ENCODE measurements around the gene RPL32. TPM values are rescaled to one million over a fixed set of nuclear protein-coding genes. Genes with fewer than 3 reads are reported as not detected.

The RPL32 gene
- total and polyA plus RNA-seq, 2 donors (not counting 1 experiment from before 2014, with no cell fraction given), result 1,244 to 1,855 TPM

DNA sequence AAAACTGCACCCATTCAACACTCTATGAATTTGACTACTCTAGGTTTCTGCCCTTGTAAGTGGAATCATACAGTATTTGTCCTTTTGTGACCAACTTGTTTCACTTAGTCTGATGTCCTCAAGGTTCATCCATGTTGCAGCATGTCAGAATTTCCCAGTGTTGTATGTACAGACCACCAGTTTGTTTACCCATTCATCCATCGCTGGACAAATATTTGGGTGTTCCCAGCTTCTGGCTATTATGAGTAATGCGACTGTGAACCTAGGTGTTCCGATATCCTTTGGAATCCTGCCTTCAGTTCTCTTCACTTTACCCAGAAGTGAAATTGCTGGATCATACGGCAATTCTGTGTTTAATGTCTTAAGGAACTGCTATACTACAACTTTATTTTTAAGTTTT is 12.6 kb downstream of the RPL32 start:
- H3K27ac ChIP-seq (ENCODE audit: insufficient read depth, low read length), result no peak overlapping the region
- peaks cover 14% of the 10 kb centered on the region for H3K36me3 ChIP-seq (ENCODE audit: control insufficient read depth, insufficient read depth, low read length)
- DNase-seq (ENCODE audit: low read depth in 2 of 2), result no peak
- no peak overlapping the region for H2AFZ ChIP-seq (ENCODE audit: low read length)
- H4K20me1 ChIP-seq (ENCODE audit: control insufficient read depth, extremely low read depth, insufficient read depth, low read length), result no peaks in the 10 kb centered on the region
- H3K4me3 ChIP-seq (replicated peaks in 1 of 4; ENCODE audit: control extremely low read depth in 1 of 4, insufficient read depth in 1 of 4, low read depth in 3 of 4, low read length in 4 of 4), result no peak overlapping the region
- no peaks in the 10 kb centered on the region for H3K27me3 ChIP-seq (ENCODE audit: control insufficient read depth, insufficient read depth, low read length)
- no peaks in the 10 kb centered on the region for H3K9me3 ChIP-seq (ENCODE audit: control insufficient read depth, insufficient read depth, low read depth, low read length)
- H3K9ac ChIP-seq (ENCODE audit: insufficient read depth, low read length), result no peak overlapping the region
- TF ChIP-seq EZH2 (IDR thresholded peaks at IDR 0.05; ENCODE audit: low read length, missing control alignments), result no peak
- TF ChIP-seq, protein P1, sequence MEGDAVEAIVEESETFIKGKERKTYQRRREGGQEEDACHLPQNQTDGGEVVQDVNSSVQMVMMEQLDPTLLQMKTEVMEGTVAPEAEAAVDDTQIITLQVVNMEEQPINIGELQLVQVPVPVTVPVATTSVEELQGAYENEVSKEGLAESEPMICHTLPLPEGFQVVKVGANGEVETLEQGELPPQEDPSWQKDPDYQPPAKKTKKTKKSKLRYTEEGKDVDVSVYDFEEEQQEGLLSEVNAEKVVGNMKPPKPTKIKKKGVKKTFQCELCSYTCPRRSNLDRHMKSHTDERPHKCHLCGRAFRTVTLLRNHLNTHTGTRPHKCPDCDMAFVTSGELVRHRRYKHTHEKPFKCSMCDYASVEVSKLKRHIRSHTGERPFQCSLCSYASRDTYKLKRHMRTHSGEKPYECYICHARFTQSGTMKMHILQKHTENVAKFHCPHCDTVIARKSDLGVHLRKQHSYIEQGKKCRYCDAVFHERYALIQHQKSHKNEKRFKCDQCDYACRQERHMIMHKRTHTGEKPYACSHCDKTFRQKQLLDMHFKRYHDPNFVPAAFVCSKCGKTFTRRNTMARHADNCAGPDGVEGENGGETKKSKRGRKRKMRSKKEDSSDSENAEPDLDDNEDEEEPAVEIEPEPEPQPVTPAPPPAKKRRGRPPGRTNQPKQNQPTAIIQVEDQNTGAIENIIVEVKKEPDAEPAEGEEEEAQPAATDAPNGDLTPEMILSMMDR (conservative IDR thresholded peaks at IDR 0.05 in 1 of 2, IDR thresholded peaks at IDR 0.05 in 1 of 2; ENCODE audit: low read depth in 1 of 2, low read length in 2 of 2), result no peak
- no peaks in the 10 kb centered on the region for H3K79me2 ChIP-seq (ENCODE audit: control insufficient read depth, insufficient read depth, low read length)
- no peaks in the 10 kb centered on the region for H3K4me1 ChIP-seq (ENCODE audit: control insufficient read depth, extremely low read depth, insufficient read depth, low read length)
- H3K4me2 ChIP-seq (ENCODE audit: extremely low read depth, insufficient read depth, low read length), result no peak overlapping the region

DNA sequence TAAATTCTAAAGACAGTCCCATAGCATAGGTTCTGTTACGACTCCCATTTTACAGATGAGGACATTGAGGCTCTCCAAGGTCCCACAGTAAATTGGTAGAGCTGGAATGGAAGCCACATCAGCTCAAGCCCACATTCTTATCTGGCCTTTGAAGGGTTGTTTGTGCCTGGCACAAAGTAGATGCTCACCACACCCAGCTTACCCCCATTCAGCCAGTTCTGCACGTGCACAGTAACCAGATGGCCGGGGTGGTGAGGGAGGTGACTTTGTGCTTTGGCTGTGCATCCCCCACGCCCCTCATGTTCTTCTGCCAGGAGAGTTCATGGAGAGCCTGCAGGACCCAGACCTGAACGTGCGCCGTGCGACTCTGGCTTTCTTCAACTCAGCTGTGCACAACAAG is 16.2 kb downstream of the RPL32 start:
- Histone ChIP-seq H3K36me3 (ENCODE audit: control insufficient read depth, insufficient read depth, low read length) (no peaks in the 10 kb centered on the region), H4K20me1 (ENCODE audit: control insufficient read depth, extremely low read depth, insufficient read depth, low read length) (no peaks in the 10 kb centered on the region), H3K4me1 (ENCODE audit: control insufficient read depth, extremely low read depth, insufficient read depth, low read length) (no peaks in the 10 kb centered on the region), H3K9me3 (ENCODE audit: control insufficient read depth, insufficient read depth, low read depth, low read length) (no peaks in the 10 kb centered on the region), H3K79me2 (ENCODE audit: control insufficient read depth, insufficient read depth, low read length) (no peaks in the 10 kb centered on the region), H3K4me2 (ENCODE audit: extremely low read depth, insufficient read depth, low read length) (no peak overlapping the region), H3K4me3 (replicated peaks in 1 of 4; ENCODE audit: control extremely low read depth in 1 of 4, insufficient read depth in 1 of 4, low read depth in 3 of 4, low read length in 4 of 4) (no peak overlapping the region), H2AFZ (ENCODE audit: low read length) (no peak overlapping the region), H3K27me3 (ENCODE audit: control insufficient read depth, insufficient read depth, low read length) (no peaks in the 10 kb centered on the region), H3K9ac (ENCODE audit: insufficient read depth, low read length) (no peak overlapping the region), H3K27ac (ENCODE audit: insufficient read depth, low read length) (no peak overlapping the region)
- no peak for DNase-seq (ENCODE audit: low read depth in 2 of 2)
- TF ChIP-seq EZH2 (IDR thresholded peaks at IDR 0.05; ENCODE audit: low read length, missing control alignments), result no peak
- TF ChIP-seq, protein P1 (conservative IDR thresholded peaks at IDR 0.05 in 1 of 2, IDR thresholded peaks at IDR 0.05 in 1 of 2; ENCODE audit: low read depth in 1 of 2, low read length in 2 of 2), result no peak

DNA sequence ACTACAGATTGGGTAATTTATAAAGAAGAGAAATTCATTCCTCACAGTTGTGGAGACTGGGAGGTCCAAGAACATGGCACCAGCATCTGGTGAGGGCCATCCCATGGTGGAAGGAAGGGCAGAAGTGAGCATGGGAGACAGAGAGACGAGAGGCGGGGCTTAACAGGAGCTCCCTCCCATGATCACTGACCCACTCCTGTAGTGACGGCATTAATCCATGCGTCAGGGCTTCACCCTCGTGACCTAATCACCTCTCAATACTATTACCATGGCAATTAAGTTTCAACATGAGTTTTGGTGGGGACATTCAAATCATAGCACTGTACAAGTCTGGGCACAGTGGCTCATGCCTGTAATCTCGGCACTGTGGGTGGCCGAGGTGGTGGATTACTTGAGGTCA is 17.1 kb downstream of the RPL32 start:
- Histone ChIP-seq H3K4me3 (replicated peaks in 1 of 4; ENCODE audit: control extremely low read depth in 1 of 4, insufficient read depth in 1 of 4, low read depth in 3 of 4, low read length in 4 of 4) (no peak overlapping the region), H3K27me3 (ENCODE audit: control insufficient read depth, insufficient read depth, low read length) (no peaks in the 10 kb centered on the region), H3K9ac (ENCODE audit: insufficient read depth, low read length) (no peak overlapping the region), H3K36me3 (ENCODE audit: control insufficient read depth, insufficient read depth, low read length) (no peaks in the 10 kb centered on the region), H3K27ac (ENCODE audit: insufficient read depth, low read length) (no peak overlapping the region), H4K20me1 (ENCODE audit: control insufficient read depth, extremely low read depth, insufficient read depth, low read length) (no peaks in the 10 kb centered on the region), H3K9me3 (ENCODE audit: control insufficient read depth, insufficient read depth, low read depth, low read length) (no peaks in the 10 kb centered on the region), H3K4me1 (ENCODE audit: control insufficient read depth, extremely low read depth, insufficient read depth, low read length) (no peaks in the 10 kb centered on the region), H3K79me2 (ENCODE audit: control insufficient read depth, insufficient read depth, low read length) (no peaks in the 10 kb centered on the region), H3K4me2 (ENCODE audit: extremely low read depth, insufficient read depth, low read length) (no peak overlapping the region), H2AFZ (ENCODE audit: low read length) (no peak overlapping the region)
- no peak for TF ChIP-seq EZH2 (IDR thresholded peaks at IDR 0.05; ENCODE audit: low read length, missing control alignments)
- DNase-seq (ENCODE audit: low read depth in 2 of 2), result no peak

Measured in fibroblast of lung (primary cell).